GM19193 (cell line): ENCODE measurements around the gene ZNF169.
"Not testable (repeated sequence)": the region's sequence is repeated elsewhere in the genome, so short reads cannot be mapped to it uniquely, and the experiment has no call there.

Experiments
- POLR2A ChIP-seq: IDR thresholded peaks from 4 replicates; pipeline ENCODE4 v1.6.1; 2011; ENCODE audit not compliant: insufficient read depth, insufficient read length; ENCODE audit errors: extremely low read depth

The ZNF169 gene

GRCh38 chr9:94280409-94280989, 21.4 kb downstream of the ZNF169 start:
- TF ChIP-seq POLR2A: no peak

DNA sequence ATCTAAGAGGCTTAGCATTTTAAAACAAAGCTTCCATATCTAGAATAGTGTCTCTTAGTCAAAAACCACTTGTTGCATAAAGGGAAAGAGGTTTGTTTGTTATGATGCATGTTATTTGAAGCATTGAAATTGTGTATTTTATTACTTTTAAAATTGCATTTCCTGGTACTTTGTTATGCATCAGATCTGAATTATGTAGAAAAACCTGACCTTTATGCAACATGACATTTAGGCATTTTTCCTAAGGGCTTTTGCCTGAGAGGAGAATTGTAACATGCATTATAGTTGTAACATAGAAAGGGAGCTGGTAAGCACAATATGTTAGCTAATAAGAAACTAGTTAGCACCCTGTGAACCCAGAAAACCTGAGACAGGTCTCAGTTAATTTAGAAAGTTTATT, 22.0 kb downstream of the ZNF169 start:
- no peak for TF ChIP-seq POLR2A

DNA sequence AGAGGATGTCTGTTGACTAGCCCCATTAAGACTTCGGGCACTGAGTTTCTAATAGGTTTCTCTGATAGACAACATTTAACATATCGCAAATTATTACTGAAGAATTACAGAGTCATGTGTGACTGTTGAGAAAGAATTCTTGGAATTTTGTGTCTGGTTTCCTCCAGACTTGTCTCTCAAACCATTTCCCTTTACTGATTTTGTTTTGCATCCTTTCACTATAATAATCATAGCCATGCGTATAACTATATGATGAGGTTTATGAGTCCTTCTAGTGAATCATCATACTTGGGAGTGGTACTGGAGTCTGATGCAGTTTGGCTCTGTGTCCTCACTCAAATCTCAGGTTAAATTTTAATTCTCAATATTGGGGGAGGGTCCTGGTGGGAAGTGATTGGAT, 27.0 kb downstream of the ZNF169 start:
- no peak for TF ChIP-seq POLR2A

GRCh38 chr9:94287877-94288513, 28.9 kb downstream of the ZNF169 start:
- no peak for TF ChIP-seq POLR2A

GRCh38 chr9:94289691-94290090, 30.6 kb downstream of the ZNF169 start:
- TF ChIP-seq POLR2A: no peak

DNA sequence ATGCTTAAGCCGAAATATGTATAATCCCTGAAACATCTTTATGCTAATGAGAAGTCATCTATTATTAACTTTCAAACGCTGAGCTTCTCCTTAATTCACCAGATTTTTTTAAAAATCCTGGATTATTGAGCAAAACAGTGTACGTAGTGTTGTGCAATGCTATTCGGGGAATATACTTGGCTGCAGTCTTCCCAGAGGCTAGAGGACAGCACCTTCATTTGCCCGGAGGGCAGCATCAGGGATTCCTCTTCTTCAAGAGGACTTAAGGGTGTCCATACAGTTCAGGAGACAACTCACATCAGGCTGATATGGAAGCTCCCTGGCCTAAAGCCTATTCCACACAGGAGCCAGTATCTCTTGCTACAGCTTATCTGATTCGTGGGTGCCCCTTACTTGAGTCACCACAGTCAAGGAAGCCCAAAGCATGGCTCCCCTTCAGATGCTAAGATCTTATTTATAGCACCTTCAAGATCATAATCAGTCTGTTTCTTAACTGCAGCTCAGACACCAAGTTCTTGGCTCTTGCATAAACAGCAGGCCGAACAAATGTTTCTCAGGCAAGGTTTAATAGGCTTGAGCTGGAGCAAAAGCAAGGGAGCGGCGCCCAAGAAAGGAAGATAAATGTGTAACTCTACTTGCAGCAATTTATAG, 40.0 kb downstream of the ZNF169 start:
- TF ChIP-seq POLR2A: no peak

DNA sequence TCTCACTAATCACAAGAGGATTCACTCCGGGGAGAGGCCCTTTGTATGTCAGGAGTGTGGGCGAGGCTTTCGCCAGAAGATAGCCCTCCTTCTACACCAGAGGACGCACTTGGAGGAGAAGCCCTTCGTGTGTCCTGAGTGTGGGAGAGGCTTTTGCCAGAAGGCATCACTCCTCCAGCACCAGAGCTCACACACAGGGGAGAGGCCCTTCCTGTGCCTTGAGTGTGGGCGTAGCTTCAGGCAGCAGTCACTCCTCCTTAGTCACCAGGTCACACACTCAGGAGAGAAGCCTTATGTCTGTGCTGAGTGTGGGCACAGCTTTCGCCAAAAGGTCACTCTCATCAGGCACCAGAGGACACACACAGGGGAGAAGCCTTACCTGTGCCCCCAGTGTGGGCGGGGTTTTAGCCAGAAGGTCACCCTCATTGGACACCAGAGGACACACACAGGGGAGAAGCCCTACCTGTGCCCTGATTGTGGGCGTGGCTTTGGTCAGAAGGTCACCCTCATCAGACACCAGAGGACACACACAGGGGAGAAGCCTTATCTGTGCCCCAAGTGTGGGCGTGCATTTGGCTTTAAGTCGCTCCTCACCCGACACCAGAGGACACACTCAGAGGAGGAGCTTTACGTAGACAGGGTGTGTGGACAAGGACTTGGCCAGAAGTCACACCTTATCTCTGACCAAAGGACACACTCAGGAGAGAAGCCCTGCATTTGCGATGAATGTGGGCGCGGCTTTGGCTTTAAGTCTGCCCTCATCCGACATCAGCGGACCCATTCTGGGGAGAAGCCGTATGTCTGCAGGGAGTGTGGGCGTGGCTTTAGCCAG, 41.6 kb downstream of the ZNF169 start:
- TF ChIP-seq POLR2A: no peak

GRCh38 chr9:94301583-94301982, 42.5 kb downstream of the ZNF169 start:
- TF ChIP-seq POLR2A: no peak

- TF ChIP-seq POLR2A: no peak
These were observed 43.3 kb downstream of the ZNF169 start for GRCh38 chr9:94302426-94302825.

- TF ChIP-seq POLR2A: no peak
These were observed 44.2 kb downstream of the ZNF169 start for GRCh38 chr9:94303321-94303720.

- not testable (repeated sequence) for TF ChIP-seq POLR2A
These were observed 69.4 kb downstream of the ZNF169 start, which contains the start of gene NUTM2F for GRCh38 chr9:94328544-94328943. TSS of gene NUTM2F (minus strand) at chr9:94328644. CDS start at chr9:94328623, 21 bp downstream.
